GM21367 (cell line): ENCODE data around the gene COG1.
A peak's percentile ranks its signal among the peaks of the same experiment; 100 is the strongest.

ENCODE experiments used
- ATAC-seq: cut with Tn5 transposase; IDR thresholded peaks from one replicate; pipeline ENCODE4 v1.9.1; 2021; ENCODE audit not compliant: unreplicated experiment

Gene COG1

DNA sequence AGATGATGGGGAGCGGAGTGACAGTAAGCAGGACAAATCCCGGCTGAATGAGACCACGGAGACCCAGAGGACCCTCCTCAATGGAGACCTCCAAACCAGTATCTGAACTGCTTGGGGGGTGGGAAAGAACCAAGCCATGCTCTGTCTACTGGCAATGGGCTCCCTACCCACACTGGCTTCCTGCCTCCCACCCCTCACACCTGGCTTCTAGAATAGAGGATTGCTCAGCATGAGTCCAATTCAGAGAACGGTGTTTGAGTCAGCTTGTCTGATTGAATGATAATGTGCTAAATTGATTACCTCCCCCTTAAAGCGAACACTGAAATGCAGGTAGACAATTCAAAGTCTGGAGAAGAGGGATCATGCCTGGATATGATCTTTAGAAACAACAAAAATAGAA lies 22.5 kb upstream of the COG1 start:
- ATAC-seq = no peak

DNA sequence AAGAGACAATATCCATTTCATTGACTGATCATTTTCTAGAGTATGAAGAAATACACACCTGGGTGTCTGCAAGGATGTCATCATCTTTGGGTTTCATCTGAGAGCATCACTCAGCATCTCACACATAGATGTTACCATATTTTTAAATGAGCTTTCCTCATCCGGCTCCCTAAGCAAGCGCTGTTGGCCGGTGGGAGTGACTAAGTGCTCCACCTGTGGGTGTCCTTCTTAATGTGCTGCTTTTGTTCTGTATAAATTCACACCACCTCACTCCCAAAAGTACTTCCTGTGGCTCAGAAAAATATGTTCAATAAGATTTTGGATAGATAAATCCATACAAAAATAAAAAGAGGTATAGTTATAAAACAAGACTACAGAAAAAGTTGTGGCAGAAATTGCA lies 20.6 kb upstream of the COG1 start:
- ATAC-seq = no peak

DNA sequence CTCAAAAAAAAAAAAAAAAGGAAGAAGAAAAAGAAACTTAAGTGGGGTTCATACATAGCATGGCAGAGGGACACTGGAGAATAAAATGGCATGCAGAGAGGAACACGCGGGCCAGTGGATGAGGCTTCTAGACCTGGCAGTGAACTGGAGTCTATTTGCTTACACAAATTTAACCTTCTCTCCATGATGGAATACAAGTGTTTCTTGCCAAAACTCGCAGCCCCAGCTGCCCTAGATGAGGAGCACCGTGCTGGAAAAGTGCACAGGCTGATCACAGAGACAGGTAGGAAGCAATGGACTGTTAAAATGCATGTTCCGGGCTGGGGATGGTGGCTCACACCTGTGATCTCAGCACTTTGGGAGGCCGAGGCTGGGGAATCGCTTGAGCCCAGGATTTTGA lies 18.7 kb upstream of the COG1 start:
- ATAC-seq = no peak

DNA sequence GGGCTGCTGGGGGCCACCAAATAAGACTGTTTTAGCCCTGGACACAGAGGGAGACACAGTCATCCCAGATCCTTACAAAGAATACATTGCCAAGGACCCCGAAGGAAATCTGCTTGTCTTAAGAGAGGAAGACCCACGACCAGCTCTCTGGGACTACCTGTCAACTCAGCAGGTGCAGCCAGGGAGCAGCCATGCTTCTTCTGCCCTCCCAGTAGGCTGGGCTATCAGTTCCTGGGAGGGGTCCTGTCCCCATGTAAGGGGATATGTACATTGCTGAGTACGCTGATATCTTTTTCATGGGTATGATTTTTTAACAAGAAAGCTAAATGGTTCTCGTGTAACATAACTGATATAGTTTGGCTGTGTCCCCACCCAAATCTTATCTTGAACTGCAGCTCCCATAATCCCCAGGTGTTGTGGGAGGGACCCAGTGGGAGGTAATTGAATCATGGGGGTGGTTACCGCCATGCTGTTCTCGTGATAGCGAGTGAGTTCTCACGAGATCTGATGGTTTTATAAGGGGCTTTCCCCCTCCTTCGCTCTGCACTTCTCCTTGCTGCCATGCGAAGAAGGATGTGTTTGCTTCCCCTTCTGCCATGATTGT lies 16.8 kb upstream of the COG1 start:
- no peak for ATAC-seq

DNA sequence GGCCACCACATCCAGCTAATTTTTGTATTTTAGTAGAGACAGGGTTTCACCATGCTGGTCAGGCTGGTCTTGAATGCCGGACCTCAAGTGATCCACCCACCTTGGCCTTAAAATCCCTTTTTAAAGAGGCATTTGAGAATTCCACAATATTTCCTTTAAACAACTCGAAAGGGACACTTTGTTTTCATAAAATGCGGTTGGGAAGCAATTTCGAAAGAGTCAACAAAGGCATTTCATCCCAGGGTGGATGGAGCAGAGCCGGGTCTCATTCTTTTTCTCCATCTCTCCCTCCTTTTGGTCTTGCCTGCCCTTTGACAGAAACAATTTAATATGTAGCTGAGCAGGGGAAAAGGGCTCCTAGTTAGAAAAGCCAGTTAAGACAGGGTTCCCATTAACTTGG lies 13.5 kb upstream of the COG1 start:
- ATAC-seq = no peak

DNA sequence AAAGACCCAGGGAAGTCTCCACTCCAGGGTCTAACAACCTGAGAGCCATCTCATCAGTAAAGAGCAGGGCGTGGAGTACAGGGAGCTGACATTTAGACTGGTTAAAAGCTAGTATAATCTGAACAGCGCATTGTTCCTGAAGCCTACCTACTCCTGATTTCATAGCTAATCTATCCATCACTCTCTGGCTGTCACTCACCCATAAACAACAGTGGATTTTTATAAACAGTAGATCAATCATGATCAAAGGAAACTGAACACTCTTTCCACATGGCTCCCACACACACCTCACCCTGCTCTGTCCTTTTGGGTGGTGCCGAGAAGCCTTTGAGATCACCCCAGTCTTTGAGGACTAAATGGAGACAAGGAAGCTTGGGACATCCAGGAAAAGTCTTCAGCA lies 13.0 kb upstream of the COG1 start:
- ATAC-seq = no peak

DNA sequence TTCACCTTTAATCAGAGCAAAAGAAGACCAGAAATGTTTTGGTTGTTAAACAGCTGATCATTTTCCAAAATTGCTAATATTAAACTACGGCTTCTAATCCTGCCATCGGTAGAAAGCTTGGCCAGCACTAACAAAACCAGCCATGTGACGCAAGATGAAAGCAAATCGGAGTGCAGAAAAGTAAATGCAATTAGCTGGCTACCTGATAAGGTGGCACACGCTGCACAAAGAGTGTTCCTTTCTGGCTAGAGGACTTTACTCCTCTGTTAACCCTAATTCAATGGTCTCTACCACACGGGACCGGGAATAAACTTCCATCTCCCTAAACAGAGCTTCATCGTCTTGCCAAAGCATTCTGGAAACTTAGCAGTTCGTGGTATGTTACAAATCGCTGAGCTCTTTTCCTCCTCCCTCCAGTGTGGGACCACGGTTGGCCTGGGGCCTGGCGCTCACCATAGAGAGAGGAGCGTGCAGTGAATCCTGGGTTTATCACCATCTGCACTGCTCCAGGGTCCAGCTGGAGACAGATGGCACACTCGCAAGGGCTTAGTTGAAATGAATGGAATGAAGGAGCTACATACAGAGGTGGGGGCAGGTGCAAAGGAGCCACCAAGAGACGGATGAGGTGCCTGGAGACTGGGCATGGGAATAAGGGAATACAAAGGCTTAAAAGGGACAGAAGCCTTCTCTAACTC lies 10.1 kb upstream of the COG1 start:
- ATAC-seq = no peak

DNA sequence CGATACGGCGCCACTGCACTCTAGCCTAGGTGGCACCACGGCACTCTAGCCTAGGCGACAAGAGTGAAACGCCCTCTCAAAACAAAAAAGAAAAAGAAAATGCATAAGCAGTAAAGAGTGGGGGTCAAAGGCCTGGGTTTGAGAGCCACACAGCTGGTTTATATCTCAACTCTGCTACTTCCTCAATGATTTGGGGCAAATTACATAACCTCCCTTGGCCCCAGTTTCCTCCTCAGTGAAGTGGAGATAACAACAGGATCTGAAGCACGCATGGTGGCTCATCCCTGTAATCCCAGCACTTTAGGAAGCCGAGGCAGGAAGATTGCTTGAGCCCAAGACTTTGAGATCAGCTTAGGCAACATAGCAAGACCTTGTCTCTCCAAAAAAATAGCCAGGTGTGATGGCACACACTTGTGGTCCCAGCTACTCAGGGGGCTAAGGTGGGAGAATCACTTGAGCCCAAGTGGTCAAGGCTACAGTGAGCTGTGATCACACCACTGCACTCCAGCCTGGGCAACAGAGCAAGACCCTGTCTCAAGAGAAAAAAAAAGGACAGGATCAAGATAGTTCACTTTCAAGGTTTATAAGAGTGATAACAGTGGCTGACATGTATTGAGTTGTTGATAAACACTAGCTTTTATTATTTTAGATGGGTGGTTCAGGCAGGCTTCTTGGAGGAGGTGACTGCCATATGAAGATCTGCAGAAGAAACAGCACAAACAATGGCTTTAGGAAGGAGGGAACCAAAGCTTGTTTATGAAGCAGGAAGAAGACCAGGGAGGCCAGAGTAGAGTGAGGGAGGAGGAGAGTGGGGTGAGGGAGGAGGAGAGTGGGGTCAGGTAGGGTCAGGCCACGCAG lies 8.5 kb upstream of the COG1 start:
- no peak for ATAC-seq

DNA sequence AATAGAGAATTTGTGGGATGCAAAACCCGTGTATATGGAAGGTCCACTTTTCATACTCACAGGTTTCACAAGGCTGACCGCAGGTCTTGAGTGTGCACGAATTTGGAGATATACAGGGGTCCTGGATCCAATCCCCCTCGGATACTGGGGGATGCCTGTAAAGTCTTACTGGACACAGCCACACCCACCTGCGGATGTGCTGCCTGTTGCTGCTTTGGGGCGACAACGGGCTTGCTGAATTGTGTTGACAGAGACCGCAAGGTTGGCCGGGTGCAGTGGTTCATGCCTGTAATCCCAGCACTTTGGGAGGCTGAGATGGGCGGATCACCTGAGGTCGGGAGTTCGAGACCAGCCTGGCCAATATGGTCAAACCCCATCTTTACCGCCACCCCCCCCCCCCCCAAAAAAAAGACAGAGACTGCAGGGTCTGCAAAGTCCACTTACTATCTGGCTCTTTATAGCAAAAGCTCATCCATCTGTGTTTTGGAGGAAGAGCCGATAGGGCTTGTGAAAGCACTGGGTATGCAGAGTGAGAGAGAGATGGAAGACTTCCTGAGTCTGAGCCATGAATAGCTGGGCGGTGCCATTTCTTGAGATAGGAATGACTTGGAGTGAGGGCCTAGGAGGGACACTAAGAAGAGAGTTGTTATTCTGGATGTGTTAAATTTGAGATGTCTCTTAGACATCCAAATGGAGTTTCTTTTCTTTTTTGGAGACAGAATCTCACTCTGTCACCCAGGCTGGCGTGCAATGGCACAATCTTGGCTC lies 6.4 kb upstream of the COG1 start:
- ATAC-seq = no peak

DNA sequence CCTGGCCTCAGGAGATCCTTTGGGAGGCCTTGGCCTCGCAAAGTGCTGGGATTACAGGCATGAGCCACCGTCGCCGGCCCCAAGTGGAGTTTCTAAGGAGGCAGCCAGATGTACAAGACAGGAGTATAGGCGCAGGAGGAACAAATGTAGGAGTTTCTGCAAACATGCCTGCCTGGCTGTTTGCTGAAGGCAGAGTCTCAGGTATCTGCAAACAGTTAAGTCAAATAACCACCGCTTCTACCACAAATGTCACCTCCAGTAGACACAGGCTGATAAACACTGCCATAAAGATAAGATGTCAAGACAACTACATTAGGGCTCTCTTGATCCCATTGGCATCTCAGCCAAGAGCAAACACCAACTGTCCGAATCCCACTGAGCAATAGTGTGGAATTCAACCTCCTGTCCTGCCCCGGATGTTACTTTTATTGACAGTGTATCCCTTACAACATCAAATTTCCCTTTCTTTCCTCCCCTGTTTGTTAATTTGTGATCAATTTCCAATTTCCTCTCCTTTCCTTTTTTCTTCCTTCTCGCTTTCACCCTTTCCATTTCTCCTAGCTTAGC lies 5.6 kb upstream of the COG1 start:
- no peak for ATAC-seq

DNA sequence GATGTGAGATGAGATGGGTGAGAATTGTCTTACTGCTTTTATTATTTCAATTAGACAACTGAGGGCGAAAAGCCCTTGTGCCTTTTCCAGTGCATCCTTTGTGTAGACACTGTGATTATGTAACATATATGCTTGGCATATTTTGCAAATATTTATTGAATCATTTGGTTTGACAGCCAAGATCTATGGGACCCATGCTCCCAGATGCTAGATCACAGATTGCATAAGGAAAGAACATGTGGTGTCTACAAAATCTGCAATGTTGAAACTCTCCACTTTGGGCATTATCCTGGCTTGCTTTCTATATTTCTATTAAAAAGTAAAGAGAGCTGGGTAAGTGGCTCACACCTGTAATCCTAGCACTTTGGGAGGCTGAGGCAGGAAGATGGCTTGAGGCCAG lies 4.8 kb upstream of the COG1 start:
- ATAC-seq = no peak

DNA sequence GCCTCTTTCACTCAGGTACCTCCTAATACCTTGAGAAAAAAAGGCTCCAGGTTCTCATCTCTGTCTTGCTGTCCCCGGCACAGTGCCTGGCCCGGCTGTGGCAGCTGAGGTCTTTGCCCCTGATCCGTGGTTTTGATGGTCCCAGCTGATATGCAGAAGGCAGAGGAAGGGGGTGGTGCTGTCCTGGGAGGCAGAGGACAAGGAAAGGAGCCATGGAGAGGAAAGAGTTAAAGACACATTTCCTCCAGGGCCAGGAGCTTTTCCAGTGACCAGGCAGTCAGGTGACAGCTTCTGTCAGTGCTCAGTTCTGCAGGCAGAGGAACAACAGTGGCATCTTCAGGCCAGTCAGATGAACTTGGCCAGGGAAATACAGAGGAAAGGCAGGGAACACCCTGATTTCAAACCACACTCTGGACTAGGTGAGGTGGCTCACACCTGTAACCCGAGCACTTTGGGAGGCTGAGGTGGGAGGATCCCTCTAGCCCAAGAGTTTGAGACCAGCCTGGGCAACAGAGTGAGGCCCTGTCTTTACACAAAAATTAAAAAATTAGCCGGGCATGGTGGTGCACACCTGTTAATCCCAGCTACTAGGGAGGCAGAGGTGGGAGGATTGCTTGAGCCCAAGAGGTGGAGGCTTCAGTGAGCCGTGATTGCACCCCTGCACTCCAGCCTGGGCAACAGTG lies 3.3 kb upstream of the COG1 start:
- ATAC-seq = no peak

DNA sequence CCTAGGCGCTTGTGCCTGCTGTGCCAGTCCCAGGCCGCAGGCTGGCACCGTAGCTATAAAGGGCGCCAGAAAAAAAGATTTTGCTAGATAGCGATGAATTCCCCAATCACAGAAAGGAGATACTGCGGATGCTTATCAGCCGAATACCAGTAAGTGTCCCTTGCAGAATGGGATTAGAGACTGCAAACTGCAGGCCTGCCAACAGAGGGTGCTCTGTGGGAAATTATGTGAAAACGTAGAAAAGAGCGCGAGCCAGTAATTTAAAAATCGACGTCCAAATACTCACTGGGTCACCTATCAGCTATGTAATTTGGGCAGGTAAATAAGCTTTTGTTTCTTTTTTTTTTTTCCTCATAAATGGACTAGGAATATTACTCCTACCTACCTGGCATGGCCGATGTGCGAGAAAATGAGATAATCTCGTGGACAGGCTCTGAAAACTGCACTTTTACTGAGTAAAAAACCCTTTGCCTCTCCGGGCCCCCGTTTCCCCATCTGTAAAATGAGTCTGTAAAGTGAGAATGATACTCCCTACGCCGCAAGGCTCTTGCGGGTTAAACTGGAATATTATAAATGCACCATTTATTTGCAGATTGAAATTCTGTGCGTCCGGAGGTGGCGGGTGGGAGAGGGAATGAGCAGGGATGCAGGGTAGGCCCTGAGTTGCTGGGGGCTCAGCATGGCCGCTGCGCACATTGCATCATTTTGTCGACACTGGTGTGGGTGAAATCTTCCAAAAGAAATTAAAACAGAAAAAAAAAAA lies 1.2 kb upstream of the COG1 start:
- peak; percentile 5 for ATAC-seq

DNA sequence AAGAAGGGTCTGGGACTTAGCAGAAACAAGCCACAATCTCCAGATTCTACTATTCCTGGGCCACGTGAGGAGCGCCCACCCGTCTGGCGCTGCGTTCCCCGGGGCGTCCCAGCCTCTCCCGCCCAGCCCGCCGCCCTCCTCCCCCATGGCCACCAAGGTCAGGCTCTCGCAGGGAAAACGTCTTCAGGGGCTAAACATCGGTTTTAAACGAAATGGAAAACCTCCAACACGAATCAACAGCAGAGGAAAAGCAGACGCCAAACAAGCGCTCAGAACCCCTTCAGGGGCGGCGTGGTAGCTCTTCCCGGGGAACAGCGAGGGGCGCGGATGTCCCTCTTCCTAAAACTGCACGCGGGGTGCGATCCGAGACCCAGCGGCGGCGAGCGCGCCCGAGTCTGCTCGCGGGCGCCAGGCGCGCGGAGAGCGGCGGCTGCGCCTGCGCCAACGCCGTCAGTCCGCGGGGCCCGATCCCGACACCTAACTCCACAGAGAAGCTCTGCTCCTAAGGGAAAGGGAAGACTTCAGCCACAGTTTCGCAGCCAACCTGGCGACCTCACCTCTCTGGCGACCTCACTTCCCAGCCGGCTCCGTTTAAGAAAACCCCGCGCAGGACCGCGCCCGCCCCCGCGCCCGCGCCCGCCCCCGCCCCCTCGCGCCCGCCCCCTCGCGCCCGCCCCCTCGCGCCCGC lies 505 bp upstream of the COG1 start:
- peak; percentile 34 for ATAC-seq

DNA sequence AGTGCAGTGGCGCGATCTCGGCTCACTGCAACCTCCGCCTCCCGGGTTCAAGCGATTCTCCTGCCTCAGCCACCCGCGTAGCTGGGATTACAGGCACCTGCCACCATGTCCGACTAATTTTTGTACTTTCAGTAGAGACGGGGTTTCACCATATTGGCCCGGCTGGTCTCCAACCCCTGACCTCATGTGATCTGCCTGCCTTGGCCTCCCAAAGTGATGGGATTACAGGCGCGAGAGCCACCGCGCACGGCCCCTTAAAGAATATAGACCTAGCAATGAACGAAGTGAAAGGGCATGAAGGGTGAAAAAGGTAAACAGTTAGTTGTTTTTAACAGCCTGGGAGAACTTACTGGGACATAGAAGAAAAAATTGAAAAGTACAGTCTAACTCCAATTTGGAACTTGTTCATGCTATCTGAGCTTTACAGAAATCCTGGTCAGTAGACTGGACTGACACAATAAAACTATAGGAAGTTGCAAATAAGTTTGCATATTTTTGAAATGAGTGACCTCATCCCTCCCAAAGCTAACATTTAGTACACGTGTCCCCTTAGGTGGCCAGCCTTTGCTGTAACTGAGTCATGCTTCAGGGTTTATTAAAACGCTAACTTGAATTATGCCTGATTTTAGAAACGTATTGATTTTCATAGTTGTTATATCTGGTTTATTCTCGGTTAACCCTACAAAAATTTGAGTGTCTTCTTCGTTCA lies 1.8 kb downstream of the COG1 start:
- no peak for ATAC-seq

DNA sequence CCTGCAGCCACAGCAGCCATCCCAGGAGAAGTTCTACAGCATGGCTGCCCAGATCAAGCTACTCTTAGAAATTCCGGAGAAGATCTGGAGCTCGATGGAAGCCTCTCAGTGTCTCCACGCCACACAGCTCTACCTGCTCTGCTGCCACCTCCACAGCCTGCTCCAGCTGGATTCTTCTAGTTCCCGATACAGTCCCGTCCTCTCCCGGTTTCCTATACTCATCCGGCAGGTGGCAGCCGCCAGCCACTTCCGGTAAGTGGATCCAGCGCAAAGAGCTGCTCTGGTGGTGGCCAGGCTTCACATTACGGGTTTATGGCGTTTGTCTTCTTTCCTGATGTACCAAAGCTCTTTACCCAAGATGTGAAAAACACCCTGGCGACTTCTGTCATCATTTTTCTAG lies 3.6 kb downstream of the COG1 start:
- ATAC-seq = no peak

DNA sequence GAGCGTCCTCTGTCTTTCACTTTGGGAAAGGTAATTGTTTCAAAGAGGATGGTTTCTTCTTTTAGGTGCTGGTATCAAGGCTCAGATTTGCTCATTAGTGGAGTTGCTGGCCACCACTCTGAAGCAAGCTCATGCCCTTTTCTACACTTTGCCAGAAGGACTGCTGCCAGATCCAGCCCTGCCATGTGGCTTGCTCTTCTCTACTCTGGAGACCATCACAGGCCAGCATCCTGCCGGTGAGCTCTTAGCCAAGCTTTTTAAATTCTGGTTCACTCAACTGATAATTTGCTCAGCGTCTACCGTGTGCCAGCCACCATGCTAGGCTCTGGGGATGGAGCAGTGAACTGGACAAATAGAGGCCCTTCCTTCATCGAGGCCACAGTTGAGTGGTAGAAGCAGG lies 4.3 kb downstream of the COG1 start:
- no peak for ATAC-seq

DNA sequence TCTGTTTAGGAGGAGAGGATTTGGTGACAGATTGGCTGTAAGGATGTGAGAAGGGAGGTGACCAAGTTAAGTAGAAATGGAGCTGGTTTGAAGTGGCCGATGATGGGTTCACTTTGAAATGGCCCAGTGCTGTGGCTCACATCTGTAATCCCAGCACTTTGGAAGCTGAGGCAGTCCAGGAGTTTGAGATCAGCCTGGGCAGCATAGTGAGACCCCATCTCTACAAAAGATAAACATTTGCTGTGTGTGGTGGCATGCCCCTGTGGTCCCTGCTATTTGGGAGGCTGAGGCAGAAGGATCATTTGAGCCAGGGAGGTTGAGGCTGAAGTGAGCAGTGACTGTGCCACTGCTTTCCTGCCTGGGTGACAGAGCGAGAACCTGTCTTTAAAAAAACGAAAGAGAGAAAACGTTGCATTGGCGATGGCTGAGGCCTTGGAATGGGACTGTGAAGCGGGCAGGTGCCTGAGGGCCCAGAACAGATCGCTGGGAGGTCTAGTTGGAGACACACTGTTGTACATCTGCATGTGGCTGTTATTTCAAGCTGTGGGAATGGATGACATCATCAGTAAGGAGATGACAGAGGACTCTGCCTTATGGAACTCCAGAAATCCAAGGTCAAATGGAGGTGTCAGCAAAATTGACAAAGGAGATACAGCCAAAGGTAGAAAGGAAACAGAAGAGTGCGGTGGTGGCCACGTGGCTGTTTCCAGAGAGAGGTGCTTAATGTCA lies 5.5 kb downstream of the COG1 start:
- no peak for ATAC-seq
